OCI-LY3 (cell line): ENCODE measurements around the gene RBFA.

Experiments
- CTCF ChIP-seq: fragments of 200-600, 300-600 bp; sonication (generic); IDR thresholded peaks from 2 replicates; pipeline ENCODE4 v1.5.1; 2014; ENCODE audit warnings: antibody characterized with exemption, low read length, low read depth
- EZH2phosphoT487 ChIP-seq: fragments of 200-600 bp; shearing (Covaris generic); IDR thresholded peaks from 2 replicates; pipeline ENCODE4 v1.6.1; 2018; ENCODE audit warnings: antibody characterized with exemption, mixed run types, low read depth

- TF ChIP-seq CTCF (no peak), EZH2phosphoT487 (no peak)
Measured at GRCh38 chr18:80074183-80074582, 39.9 kb downstream of the RBFA start.
